ENCODE data around the gene CREB5. TPM values are rescaled to one million over a fixed set of nuclear protein-coding genes. Genes with fewer than 3 reads are reported as not detected.

Gene CREB5
- total RNA-seq, 1 experiment from 2014 or later: 1.3 TPM

DNA sequence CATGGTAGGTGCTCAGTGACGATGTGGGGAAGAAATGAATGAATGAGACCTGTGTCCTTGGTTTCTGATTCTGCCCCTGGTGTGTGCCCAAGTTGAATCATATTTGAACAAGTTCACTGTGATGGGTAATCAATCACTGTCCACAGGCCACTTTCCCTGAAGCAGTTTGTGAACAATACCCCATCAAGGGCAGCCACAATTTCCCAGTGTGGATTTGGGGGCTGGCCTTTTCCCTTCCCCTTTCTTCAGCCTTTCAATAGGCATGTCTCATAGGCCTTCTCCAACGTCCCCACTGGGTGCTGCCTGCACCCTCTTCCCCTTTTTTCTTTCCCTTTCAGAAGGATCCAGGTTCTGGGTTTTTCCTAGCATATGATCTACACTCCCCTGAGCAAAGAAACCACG lies 64.7 kb downstream of the CREB5 start:
- Mint-ChIP-seq H3K9me3 (no peaks in the 10 kb centered on the region), H3K4me3 (no peak overlapping the region), H3K27me3 (ENCODE audit: low read depth) (no peaks in the 10 kb centered on the region), H3K27ac (no peak overlapping the region), H3K36me3 (no peaks in the 10 kb centered on the region), H3K4me1 (peaks cover 30% of the 10 kb centered on the region)
- ATAC-seq: no peak
- POLR2A ChIA-PET: no interaction called here
- CTCF ChIA-PET: no interaction called here
- DNase-seq (ENCODE audit: low spot score): no peak
- TF ChIP-seq KAT7 (CRISPR knock-in tag; IDR thresholded peaks at IDR 0.05; ENCODE audit: borderline replicate concordance): no peak
- TF ChIP-seq NR2C2 (CRISPR knock-in tag; IDR thresholded peaks at IDR 0.05): no peak
- no peak for TF ChIP-seq ETV6 (CRISPR knock-in tag; IDR thresholded peaks at IDR 0.05)
- TF ChIP-seq, protein P1, sequence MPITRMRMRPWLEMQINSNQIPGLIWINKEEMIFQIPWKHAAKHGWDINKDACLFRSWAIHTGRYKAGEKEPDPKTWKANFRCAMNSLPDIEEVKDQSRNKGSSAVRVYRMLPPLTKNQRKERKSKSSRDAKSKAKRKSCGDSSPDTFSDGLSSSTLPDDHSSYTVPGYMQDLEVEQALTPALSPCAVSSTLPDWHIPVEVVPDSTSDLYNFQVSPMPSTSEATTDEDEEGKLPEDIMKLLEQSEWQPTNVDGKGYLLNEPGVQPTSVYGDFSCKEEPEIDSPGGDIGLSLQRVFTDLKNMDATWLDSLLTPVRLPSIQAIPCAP (CRISPR knock-in tag; IDR thresholded peaks at IDR 0.05): no peak
- no peak for TF ChIP-seq STAT6 (CRISPR knock-in tag; conservative IDR thresholded peaks at IDR 0.05; ENCODE audit: low read depth)
- TF ChIP-seq ZNF671 (CRISPR knock-in tag; IDR thresholded peaks at IDR 0.05): no peak
- TF ChIP-seq ZBTB21 (CRISPR knock-in tag; IDR thresholded peaks at IDR 0.05; ENCODE audit: borderline replicate concordance): no peak
- TF ChIP-seq, protein P2, sequence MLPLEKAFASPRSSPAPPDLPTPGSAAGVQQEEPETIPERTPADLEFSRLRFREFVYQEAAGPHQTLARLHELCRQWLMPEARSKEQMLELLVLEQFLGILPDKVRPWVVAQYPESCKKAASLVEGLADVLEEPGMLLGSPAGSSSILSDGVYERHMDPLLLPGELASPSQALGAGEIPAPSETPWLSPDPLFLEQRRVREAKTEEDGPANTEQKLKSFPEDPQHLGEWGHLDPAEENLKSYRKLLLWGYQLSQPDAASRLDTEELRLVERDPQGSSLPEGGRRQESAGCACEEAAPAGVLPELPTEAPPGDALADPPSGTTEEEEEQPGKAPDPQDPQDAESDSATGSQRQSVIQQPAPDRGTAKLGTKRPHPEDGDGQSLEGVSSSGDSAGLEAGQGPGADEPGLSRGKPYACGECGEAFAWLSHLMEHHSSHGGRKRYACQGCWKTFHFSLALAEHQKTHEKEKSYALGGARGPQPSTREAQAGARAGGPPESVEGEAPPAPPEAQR (CRISPR knock-in tag; IDR thresholded peaks at IDR 0.05): no peak
- TF ChIP-seq, protein P3, sequence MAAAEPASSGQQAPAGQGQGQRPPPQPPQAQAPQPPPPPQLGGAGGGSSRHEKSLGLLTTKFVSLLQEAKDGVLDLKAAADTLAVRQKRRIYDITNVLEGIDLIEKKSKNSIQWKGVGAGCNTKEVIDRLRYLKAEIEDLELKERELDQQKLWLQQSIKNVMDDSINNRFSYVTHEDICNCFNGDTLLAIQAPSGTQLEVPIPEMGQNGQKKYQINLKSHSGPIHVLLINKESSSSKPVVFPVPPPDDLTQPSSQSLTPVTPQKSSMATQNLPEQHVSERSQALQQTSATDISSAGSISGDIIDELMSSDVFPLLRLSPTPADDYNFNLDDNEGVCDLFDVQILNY (CRISPR knock-in tag; IDR thresholded peaks at IDR 0.05): no peak
- no peak for TF ChIP-seq ZNF263 (CRISPR knock-in tag; IDR thresholded peaks at IDR 0.05; ENCODE audit: low read depth)
- TF ChIP-seq, protein P4, sequence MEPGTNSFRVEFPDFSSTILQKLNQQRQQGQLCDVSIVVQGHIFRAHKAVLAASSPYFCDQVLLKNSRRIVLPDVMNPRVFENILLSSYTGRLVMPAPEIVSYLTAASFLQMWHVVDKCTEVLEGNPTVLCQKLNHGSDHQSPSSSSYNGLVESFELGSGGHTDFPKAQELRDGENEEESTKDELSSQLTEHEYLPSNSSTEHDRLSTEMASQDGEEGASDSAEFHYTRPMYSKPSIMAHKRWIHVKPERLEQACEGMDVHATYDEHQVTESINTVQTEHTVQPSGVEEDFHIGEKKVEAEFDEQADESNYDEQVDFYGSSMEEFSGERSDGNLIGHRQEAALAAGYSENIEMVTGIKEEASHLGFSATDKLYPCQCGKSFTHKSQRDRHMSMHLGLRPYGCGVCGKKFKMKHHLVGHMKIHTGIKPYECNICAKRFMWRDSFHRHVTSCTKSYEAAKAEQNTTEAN (CRISPR knock-in tag; IDR thresholded peaks at IDR 0.05): no peak
- no peak for TF ChIP-seq HMGXB4 (CRISPR knock-in tag; IDR thresholded peaks at IDR 0.05)
- no peak for TF ChIP-seq ARID4B (CRISPR knock-in tag; IDR thresholded peaks at IDR 0.05; ENCODE audit: borderline replicate concordance)
- no peak for TF ChIP-seq ZNF416 (CRISPR knock-in tag; IDR thresholded peaks at IDR 0.05)
- TF ChIP-seq, protein P5, sequence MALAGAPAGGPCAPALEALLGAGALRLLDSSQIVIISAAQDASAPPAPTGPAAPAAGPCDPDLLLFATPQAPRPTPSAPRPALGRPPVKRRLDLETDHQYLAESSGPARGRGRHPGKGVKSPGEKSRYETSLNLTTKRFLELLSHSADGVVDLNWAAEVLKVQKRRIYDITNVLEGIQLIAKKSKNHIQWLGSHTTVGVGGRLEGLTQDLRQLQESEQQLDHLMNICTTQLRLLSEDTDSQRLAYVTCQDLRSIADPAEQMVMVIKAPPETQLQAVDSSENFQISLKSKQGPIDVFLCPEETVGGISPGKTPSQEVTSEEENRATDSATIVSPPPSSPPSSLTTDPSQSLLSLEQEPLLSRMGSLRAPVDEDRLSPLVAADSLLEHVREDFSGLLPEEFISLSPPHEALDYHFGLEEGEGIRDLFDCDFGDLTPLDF (CRISPR knock-in tag; IDR thresholded peaks at IDR 0.05): no peak
- no peak for TF ChIP-seq PRRX2 (CRISPR knock-in tag; IDR thresholded peaks at IDR 0.05)
- TF ChIP-seq, protein P6, sequence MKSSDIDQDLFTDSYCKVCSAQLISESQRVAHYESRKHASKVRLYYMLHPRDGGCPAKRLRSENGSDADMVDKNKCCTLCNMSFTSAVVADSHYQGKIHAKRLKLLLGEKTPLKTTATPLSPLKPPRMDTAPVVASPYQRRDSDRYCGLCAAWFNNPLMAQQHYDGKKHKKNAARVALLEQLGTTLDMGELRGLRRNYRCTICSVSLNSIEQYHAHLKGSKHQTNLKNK (CRISPR knock-in tag; IDR thresholded peaks at IDR 0.05): no peak
- TF ChIP-seq, protein P7, sequence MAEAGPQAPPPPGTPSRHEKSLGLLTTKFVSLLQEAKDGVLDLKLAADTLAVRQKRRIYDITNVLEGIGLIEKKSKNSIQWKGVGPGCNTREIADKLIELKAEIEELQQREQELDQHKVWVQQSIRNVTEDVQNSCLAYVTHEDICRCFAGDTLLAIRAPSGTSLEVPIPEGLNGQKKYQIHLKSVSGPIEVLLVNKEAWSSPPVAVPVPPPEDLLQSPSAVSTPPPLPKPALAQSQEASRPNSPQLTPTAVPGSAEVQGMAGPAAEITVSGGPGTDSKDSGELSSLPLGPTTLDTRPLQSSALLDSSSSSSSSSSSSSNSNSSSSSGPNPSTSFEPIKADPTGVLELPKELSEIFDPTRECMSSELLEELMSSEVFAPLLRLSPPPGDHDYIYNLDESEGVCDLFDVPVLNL (CRISPR knock-in tag; IDR thresholded peaks at IDR 0.05; ENCODE audit: borderline replicate concordance, low read depth): no peak
- TF ChIP-seq, protein P8, sequence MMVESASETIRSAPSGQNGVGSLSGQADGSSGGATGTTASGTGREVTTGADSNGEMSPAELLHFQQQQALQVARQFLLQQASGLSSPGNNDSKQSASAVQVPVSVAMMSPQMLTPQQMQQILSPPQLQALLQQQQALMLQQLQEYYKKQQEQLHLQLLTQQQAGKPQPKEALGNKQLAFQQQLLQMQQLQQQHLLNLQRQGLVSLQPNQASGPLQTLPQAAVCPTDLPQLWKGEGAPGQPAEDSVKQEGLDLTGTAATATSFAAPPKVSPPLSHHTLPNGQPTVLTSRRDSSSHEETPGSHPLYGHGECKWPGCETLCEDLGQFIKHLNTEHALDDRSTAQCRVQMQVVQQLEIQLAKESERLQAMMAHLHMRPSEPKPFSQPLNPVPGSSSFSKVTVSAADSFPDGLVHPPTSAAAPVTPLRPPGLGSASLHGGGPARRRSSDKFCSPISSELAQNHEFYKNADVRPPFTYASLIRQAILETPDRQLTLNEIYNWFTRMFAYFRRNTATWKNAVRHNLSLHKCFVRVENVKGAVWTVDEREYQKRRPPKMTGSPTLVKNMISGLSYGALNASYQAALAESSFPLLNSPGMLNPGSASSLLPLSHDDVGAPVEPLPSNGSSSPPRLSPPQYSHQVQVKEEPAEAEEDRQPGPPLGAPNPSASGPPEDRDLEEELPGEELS (CRISPR knock-in tag; IDR thresholded peaks at IDR 0.05): no peak
